Colonic mucosa (tissue), 4 donors: ENCODE results near the gene ZW10. TPM values are rescaled to one million over a fixed set of nuclear protein-coding genes. Genes with fewer than 3 reads are reported as not detected.
"Not testable (repeated sequence)": the region's sequence is repeated elsewhere in the genome, so short reads cannot be mapped to it uniquely, and the experiment has no call there.

ENCODE experiments used
- DNase-seq: peaks from one replicate; pipeline ENCODE4 v3.0.0-alpha.2; 2020
- H3K27ac ChIP-seq: fragments of 200-600 bp; one replicate; pipeline ENCODE4 v1.8.0; 2021
- H3K27me3 ChIP-seq: fragments of 200-600 bp; one replicate; pipeline ENCODE4 v1.8.0; 2021
- H3K36me3 ChIP-seq: fragments of 200-600 bp; one replicate; pipeline ENCODE4 v1.8.0; 2021
- H3K4me1 ChIP-seq: fragments of 200-600 bp; one replicate; pipeline ENCODE4 v1.8.0; 2021; ENCODE audit warnings: mild to moderate bottlenecking
- H3K4me3 ChIP-seq: fragments of 200-600 bp; one replicate; pipeline ENCODE4 v1.8.0; 2021
- H3K9ac ChIP-seq, 2 donors: one replicate each; pipeline ENCODE4 v1.7.0; 2013; ENCODE audit warnings: control low read depth in 2 of 2, low read depth in 2 of 2, low read length in 2 of 2
- H3K9me3 ChIP-seq: fragments of 200-600 bp; one replicate; pipeline ENCODE4 v1.8.0; 2021
- intact Hi-C: fragments of 100-400 bp; cut with DNase I; formaldehyde crosslinking; loops from one replicate; pipeline ENCODE4 v1.14.1; 2022
- total RNA-seq, 2 donors: library from RNA; stranded (reverse); fragmentation: NEBNext Ultra II Directional in 1 of 2; extraction: Animal tissue kit (Norgen Biotek cat#: 25700) in 1 of 2; gene quantifications; one replicate each; pipeline ENCODE4 v1.2.1, GENCODE V29; 2021
- TF ChIP-seq, protein P1 (sequence below): fragments of 200-600 bp; IDR thresholded peaks from one replicate; pipeline ENCODE4 v1.8.0; 2022; ENCODE audit warnings: antibody characterized with exemption, mild to moderate bottlenecking
- donor health status: healthy.
- donor health status: DM: no; HTN: no; CAD: no.
- donor health status: DM: no; HTN: no; CAD: no.

The ZW10 gene
- total RNA-seq, 2 donors from 2014 or later, result 12.3 to 17.8 TPM

DNA sequence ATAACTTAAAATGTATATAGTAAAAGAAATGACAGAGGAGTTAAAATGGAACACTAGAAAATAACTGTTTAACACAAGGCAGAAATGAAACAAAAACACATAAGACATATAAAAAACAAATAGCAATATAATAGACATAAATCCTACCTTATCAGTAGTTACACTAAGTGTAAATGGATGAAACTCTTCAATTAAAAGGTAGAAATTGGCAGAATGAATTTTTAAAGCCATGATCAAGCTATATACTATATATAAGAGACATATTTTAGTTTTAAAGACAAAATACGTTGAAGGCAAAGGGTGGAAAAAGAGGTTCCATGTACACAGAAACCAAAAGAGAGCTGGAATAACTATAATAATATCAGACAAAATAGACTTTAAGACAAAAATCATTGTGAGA is 62.5 kb downstream of the ZW10 start:
- no peak for DNase-seq
- no peak overlapping the region for H3K27ac ChIP-seq

DNA sequence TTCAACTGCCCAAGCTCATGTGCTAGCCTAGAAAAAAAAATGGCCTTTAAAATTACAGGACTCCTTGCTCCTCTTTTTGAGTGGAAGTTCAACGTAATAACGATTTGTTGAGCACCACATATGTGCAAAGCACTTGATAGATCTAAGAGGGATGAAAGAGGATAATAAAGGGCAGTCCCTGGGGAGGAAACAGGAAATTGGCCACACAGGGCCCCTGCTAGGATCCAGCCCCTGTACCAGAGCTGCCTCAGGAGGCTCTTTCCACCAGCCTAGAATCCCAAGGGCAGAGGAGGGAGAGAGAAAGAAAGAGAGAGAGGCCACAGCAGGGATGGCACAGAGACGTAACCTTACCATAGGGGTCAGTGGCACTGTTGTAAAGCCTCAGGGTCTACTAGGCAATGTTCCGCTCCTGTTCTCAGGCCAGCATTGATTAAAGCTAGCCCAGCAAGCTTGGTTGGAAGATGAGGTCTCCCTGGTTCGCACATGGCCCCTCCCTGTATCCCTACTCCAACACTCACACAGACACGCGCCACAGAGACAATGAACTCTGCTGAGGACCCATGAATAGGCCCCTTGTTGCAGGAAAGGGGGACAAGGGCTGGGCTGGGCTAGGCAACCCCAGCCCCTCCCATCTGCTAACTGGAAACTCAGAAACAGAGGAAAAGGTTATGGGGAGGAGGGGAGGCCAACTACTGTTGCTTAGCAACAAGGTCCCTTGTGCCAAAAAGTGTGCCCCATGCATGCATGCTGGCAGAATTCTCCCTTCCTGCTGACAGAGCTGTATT is 67.4 kb downstream of the ZW10 start, which contains the start of gene TMPRSS5:
Gene TMPRSS5 (minus strand): TSS at position 438 of the 785 bp plus-strand sequence. CDS start 84 bp downstream, at position 354.
- Histone ChIP-seq H3K4me3 (no peak within 1 kb of the TSS), H3K27ac (no peak within 1 kb of the TSS), H3K27me3 (no peaks in the 10 kb centered on the region), H3K36me3 (no peaks in the 10 kb centered on the region), H3K9me3 (no peaks in the 10 kb centered on the region), H3K9ac (no peak within 1 kb of the TSS), H3K4me1 (no peaks in the 10 kb centered on the region)
- intact Hi-C loops, result no loop called here
- TF ChIP-seq, protein P1, sequence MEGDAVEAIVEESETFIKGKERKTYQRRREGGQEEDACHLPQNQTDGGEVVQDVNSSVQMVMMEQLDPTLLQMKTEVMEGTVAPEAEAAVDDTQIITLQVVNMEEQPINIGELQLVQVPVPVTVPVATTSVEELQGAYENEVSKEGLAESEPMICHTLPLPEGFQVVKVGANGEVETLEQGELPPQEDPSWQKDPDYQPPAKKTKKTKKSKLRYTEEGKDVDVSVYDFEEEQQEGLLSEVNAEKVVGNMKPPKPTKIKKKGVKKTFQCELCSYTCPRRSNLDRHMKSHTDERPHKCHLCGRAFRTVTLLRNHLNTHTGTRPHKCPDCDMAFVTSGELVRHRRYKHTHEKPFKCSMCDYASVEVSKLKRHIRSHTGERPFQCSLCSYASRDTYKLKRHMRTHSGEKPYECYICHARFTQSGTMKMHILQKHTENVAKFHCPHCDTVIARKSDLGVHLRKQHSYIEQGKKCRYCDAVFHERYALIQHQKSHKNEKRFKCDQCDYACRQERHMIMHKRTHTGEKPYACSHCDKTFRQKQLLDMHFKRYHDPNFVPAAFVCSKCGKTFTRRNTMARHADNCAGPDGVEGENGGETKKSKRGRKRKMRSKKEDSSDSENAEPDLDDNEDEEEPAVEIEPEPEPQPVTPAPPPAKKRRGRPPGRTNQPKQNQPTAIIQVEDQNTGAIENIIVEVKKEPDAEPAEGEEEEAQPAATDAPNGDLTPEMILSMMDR, result no peak
- DNase-seq, result no peak

More for the DNA sequence above, 62.5 kb downstream of the ZW10 start:
- H3K4me1 ChIP-seq, result no peaks in the 10 kb centered on the region
- no peaks in the 10 kb centered on the region for H3K9me3 ChIP-seq
- H3K27me3 ChIP-seq, result no peaks in the 10 kb centered on the region
- intact Hi-C loops, result loop anchor here (10.0 kb wide), 1 partner anchor 56 kb away; no protein-coding TSS in a partner anchor
- H3K4me3 ChIP-seq, result no peak overlapping the region
- H3K36me3 ChIP-seq, result no peaks in the 10 kb centered on the region
- no peak overlapping the region for H3K9ac ChIP-seq
- TF ChIP-seq, protein P1, result no peak

DNA sequence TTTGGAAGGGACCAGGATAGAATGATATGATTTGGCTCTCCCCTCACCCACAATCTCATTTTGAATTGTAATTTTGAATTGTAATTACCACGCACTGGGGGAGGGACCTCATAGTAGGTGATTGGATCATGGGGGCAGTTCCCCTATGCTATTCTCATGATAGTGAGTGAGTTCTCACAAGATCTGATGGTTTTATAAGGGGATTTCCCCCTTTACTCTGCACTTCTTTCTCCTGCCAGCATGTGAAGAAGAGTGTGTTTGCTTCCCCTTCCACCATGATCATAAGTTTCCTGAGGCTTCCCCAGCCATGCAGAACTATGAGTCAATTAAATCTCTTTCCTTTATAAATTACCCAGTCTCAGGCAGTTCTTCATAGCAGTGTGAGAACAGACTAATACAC is 69.9 kb downstream of the ZW10 start:
- H3K4me3 ChIP-seq, H3K9ac ChIP-seq, H3K27me3 ChIP-seq, H3K27ac ChIP-seq, DNase-seq, intact Hi-C loops, H3K9me3 ChIP-seq, H3K4me1 ChIP-seq, H3K36me3 ChIP-seq: not testable (repeated sequence)

DNA sequence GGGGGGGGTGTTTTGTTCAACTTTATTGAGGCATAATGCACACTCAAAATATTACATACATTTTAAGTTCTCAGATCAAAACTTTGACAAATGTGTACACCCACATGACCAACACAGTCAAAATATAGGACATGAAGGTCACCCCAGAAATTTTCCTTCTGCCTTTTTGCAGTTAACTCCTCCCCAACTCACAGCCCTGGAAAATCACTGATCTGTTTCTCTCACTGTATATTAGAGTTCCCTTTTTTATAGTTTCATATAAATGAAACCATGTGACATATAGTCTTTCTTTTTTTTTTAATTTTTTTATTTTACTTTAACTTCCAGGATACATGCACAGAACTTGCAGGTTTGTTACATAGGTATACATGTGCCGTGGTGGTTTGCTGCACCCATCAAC is 72.0 kb downstream of the ZW10 start:
- intact Hi-C loops, result no loop called here
- H3K36me3 ChIP-seq, result no peaks in the 10 kb centered on the region
- no peaks in the 10 kb centered on the region for H3K9me3 ChIP-seq
- TF ChIP-seq, protein P1, result no peak
- H3K4me1 ChIP-seq, result no peaks in the 10 kb centered on the region
- DNase-seq, result no peak
- H3K9ac ChIP-seq, result no peak overlapping the region
- no peaks in the 10 kb centered on the region for H3K27me3 ChIP-seq
- no peak overlapping the region for H3K4me3 ChIP-seq
- H3K27ac ChIP-seq, result no peak overlapping the region

DNA sequence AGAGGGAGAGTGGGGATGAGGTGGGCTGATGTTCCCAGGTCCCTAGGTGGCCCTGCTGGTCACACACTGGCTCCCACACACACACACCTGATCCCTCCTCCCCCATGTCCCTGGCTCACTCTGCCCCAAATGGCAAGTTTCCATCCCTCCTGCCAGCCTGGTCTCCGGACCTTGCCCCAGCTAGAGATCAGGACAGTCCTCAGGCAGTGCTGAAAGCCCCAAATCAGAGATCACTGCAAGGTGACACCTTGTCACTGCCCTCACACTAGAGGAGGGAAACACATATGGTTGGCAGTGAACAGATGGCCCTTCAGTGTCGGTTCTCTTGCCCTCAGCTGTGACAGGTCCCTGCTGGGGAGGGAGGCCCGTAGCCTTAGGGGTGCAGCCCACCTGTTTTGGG is 75.0 kb downstream of the ZW10 start:
- intact Hi-C loops, result no loop called here
- no peak for DNase-seq
- no peaks in the 10 kb centered on the region for H3K4me1 ChIP-seq
- no peaks in the 10 kb centered on the region for H3K9me3 ChIP-seq
- H3K36me3 ChIP-seq, result no peaks in the 10 kb centered on the region
- TF ChIP-seq, protein P1, result no peak
- no peak overlapping the region for H3K27ac ChIP-seq
- no peaks in the 10 kb centered on the region for H3K27me3 ChIP-seq
- no peak overlapping the region for H3K9ac ChIP-seq
- no peak overlapping the region for H3K4me3 ChIP-seq

DNA sequence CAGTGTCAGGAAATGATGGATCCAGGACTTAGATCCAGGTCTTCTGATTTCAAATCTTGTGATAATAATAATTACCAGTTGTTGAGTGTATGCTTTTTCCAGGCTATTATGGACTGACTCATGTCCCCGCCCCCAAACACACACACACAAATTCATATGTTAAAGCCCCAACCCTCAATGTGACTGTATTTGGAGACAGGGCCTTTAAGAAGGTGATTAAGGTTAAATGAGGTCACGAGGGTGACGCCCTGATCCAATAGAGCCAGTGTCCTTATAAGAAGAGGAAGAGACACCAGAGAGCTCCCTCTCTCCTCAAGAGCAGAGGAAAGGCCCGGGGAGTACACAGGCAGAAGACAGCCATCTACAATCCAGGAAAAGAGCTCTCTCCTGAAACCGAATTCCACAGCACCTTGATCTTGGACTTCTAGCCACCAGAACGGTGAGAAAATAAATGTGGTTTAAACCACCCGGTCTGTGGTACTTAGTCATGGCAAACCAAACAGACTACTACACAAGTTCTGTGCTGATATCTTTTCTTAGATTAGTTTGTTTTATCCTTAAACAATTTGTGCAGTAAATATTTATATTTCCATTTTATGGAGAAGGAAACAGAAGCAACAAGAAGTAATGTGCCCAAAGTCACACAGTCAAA is 75.6 kb downstream of the ZW10 start:
- Histone ChIP-seq H3K4me3 (no peak overlapping the region), H3K9me3 (no peaks in the 10 kb centered on the region), H3K27ac (no peak overlapping the region), H3K27me3 (no peaks in the 10 kb centered on the region), H3K36me3 (no peaks in the 10 kb centered on the region), H3K4me1 (no peaks in the 10 kb centered on the region), H3K9ac (no peak overlapping the region)
- TF ChIP-seq, protein P1, result no peak
- no peak for DNase-seq
- intact Hi-C loops, result no loop called here
